ENCODE results near the gene ACSL1. TPM values are rescaled to one million over a fixed set of nuclear protein-coding genes. Genes with fewer than 3 reads are reported as not detected.

ACSL1 gene
- total and polyA plus RNA-seq, 2 donors from 2014 or later: 98.1 to 322 TPM

GRCh38 chr4:184755278-184755677 lies 70.5 kb downstream of the ACSL1 start:
- Histone ChIP-seq H3K27ac (ENCODE audit: low read depth in 2 of 2, low read length in 2 of 2) (no peak overlapping the region), H3K27me3 (ENCODE audit: control insufficient read depth, insufficient read depth, low read length) (no peaks in the 10 kb centered on the region), H3K4me3 (ENCODE audit: low read length in 3 of 3) (no peak overlapping the region), H3K36me3 (ENCODE audit: control insufficient read depth in 2 of 3, insufficient read depth in 3 of 3, low read length in 3 of 3) (peaks cover 0 to 48% (median 25%) of the 10 kb centered on the region in 3 donors), H3K9ac (ENCODE audit: low read length in 3 of 3) (no peak overlapping the region), H3K4me1 (ENCODE audit: control insufficient read depth in 2 of 3, insufficient read depth in 2 of 3, low read depth in 1 of 3, low read length in 3 of 3) (no peaks in the 10 kb centered on the region), H3K9me3 (ENCODE audit: control insufficient read depth in 2 of 3, insufficient read depth in 1 of 3, low read length in 3 of 3) (no peaks in the 10 kb centered on the region)
- intact Hi-C loops (cut with DNase I): no loop called here
- FAIRE-seq: no peak
- no peak for DNase-seq
- TF ChIP-seq, protein P1, sequence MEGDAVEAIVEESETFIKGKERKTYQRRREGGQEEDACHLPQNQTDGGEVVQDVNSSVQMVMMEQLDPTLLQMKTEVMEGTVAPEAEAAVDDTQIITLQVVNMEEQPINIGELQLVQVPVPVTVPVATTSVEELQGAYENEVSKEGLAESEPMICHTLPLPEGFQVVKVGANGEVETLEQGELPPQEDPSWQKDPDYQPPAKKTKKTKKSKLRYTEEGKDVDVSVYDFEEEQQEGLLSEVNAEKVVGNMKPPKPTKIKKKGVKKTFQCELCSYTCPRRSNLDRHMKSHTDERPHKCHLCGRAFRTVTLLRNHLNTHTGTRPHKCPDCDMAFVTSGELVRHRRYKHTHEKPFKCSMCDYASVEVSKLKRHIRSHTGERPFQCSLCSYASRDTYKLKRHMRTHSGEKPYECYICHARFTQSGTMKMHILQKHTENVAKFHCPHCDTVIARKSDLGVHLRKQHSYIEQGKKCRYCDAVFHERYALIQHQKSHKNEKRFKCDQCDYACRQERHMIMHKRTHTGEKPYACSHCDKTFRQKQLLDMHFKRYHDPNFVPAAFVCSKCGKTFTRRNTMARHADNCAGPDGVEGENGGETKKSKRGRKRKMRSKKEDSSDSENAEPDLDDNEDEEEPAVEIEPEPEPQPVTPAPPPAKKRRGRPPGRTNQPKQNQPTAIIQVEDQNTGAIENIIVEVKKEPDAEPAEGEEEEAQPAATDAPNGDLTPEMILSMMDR (IDR thresholded peaks at IDR 0.05; ENCODE audit: borderline replicate concordance, extremely low read depth, insufficient read depth): no peak

DNA sequence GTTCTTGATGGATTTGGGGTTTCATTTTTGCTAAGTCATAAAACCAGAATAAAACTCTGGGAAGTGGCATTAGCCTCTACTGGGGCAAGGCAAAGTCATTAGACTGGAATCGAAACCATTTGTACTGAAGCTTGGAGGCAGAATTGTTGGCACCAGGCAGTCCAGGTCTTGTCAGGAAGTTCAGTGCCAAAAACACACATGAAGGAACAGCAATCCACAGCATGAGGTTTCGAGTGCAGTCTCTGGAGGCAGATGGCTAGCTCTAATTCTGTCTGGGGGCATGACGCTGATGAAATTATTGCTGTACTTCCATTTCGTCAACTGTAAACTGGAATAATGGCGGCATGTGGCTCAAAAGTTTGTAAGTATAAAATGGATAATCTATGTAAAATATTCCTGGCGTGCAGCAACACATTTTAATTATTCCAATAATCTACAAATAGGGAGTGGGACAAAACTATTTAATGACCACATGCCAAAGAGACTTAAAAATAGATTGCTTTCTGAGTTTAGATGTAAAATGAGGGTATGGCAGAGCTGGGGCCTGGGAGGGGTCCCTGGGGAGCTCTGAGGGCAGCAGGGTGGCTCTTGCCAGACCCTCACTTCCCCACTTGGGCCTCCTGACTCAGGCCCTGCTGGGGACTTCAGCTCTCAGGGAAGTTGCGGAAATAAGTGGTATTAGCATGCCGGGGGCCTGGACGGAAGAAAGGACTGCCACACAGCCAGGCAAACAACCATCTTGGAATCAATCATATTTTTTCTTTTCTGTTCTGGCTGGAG lies 73.1 kb downstream of the ACSL1 start:
- no peaks in the 10 kb centered on the region for H3K9me3 ChIP-seq (ENCODE audit: control insufficient read depth in 2 of 3, insufficient read depth in 1 of 3, low read length in 3 of 3)
- peaks cover 0 to 42% (median 21%) of the 10 kb centered on the region in 3 donors for H3K36me3 ChIP-seq (ENCODE audit: control insufficient read depth in 2 of 3, insufficient read depth in 3 of 3, low read length in 3 of 3)
- intact Hi-C loops (cut with DNase I): no loop called here
- no peak overlapping the region for H3K27ac ChIP-seq (ENCODE audit: low read depth in 2 of 2, low read length in 2 of 2)
- no peak overlapping the region for H3K4me3 ChIP-seq (ENCODE audit: low read length in 3 of 3)
- H3K27me3 ChIP-seq (ENCODE audit: control insufficient read depth, insufficient read depth, low read length): no peaks in the 10 kb centered on the region
- H3K9ac ChIP-seq (ENCODE audit: low read length in 3 of 3): no peak overlapping the region
- TF ChIP-seq, protein P1 (IDR thresholded peaks at IDR 0.05; ENCODE audit: borderline replicate concordance, extremely low read depth, insufficient read depth): no peak
- no peak for FAIRE-seq
- no peak for DNase-seq
- peaks cover 0 to 18% (median 13%) of the 10 kb centered on the region in 3 donors for H3K4me1 ChIP-seq (ENCODE audit: control insufficient read depth in 2 of 3, insufficient read depth in 2 of 3, low read depth in 1 of 3, low read length in 3 of 3)

- Histone ChIP-seq H3K4me3 (ENCODE audit: low read length in 3 of 3) (no peak overlapping the region), H3K27ac (ENCODE audit: low read depth in 2 of 2, low read length in 2 of 2) (no peak overlapping the region), H3K27me3 (ENCODE audit: control insufficient read depth, insufficient read depth, low read length) (no peaks in the 10 kb centered on the region), H3K36me3 (ENCODE audit: control insufficient read depth in 2 of 3, insufficient read depth in 3 of 3, low read length in 3 of 3) (peaks cover 0 to 31% (median 14%) of the 10 kb centered on the region in 3 donors), H3K9ac (ENCODE audit: low read length in 3 of 3) (no peak overlapping the region), H3K4me1 (ENCODE audit: control insufficient read depth in 2 of 3, insufficient read depth in 2 of 3, low read depth in 1 of 3, low read length in 3 of 3) (peaks cover 0 to 29% (median 22%) of the 10 kb centered on the region in 3 donors), H3K9me3 (ENCODE audit: control insufficient read depth in 2 of 3, insufficient read depth in 1 of 3, low read length in 3 of 3) (no peaks in the 10 kb centered on the region)
- TF ChIP-seq, protein P1 (IDR thresholded peaks at IDR 0.05; ENCODE audit: borderline replicate concordance, extremely low read depth, insufficient read depth): no peak
- FAIRE-seq: no peak
- DNase-seq: no peak
- intact Hi-C loops (cut with DNase I): no loop called here
Observed at GRCh38 chr4:184751585-184751956, 74.2 kb downstream of the ACSL1 start.

Data from kidney (tissue), 14 donors.